Forelimb muscle (tissue), 1 donor: ENCODE measurements around the gene CPM. TPM values are rescaled to one million over a fixed set of nuclear protein-coding genes. Genes with fewer than 3 reads are reported as not detected.
"Not testable (repeated sequence)": the region's sequence is repeated elsewhere in the genome, so short reads cannot be mapped to it uniquely, and the experiment has no call there.

Source experiments
- DNase-seq: peaks from one replicate; pipeline ENCODE4 v3.0.0-alpha.2; 2013; ENCODE audit warnings: low read depth
- polyA plus RNA-seq: library from polyadenylated mRNA; unstranded; fragments of 120-200 nt; gene quantifications from one replicate; pipeline ENCODE4 v1.2.1, GENCODE V29; 2013; ENCODE audit not compliant: insufficient read length

The CPM gene
- polyA plus RNA-seq, 1 donor, result 2.5 TPM

GRCh38 chr12:68827895-68828671 lies 104.9 kb downstream of the CPM start:
- DNase-seq, result no peak

DNA sequence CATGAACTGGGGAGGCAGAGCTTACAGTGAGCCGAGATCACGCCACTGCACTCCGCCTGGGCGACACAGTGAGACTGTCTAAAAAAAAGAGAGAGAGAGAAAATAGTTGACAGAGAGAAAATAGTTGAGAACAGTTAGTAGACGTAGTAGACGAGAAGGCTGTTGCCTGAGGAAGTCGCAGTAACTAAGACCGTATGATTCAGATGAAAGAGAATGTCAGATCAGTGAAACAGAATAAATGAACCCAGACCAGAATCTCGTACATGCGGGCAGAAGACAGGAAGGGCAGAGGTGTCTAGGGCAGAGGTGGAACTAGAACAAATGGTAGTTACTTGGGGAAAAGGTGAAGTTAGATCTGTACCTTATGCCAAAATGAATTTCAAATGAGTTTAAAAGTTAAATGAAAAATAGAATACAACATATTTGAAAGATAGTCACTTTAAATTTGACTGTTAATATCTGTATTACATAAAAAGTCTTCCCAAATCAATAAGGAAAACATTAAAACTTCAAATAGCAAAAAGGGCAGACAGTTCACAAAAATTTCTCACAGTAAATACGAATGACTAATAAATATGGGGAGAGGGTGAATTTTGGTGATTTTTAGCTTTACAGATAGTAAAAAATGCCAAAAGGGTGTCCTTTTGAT lies 107.3 kb downstream of the CPM start:
- DNase-seq, result no peak

DNA sequence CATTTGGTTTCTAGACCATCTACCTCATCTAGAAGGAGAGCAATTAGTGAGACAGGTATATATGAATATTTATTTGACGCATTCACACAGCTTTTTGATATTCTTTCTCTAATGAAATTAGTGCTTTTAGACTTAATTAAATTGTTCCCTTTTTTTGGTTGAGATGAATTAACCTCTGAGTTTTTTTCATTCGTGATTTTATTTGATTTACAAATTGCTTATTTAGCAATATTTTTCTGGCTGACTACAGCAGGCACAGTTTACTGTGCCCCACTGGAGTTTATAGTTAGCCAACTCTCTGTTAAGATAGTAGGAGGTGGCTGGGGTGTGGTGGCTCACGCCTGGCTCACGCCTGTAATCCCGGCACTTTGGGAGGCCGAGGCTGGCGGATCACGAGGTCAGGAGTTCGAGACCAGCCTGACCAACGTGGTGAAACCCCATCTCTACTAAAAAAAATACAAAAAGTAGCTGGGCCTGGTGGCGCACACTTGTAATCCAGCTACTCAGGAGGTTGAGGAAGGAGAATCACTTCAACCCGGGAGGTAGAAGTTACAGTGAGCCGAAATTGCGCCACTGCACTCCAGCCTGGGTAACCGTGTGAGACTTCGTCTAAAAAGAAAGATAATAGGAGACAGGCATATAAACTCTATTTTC lies 108.2 kb downstream of the CPM start:
- DNase-seq, result no peak

- no peak for DNase-seq
These were observed 108.8 kb downstream of the CPM start for GRCh38 chr12:68824131-68824530.

DNA sequence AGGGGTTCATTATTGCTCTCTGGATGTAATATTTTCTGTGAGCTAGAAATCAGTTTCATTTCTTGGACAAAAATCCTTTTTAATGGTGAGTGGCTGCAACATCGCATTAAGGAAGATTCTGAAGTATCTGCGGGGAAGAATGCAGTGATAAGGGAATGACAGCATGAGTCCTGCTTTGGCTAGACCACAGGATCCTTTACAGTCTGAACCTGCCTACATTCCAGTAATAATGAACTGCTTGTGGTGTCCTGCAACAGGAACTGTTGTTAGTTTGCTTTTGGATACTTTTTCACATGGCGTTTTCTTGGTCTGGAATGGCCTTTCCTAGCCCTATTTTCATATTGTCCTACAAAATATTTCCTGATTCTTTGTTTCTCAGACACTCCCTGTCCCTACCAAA lies 109.3 kb downstream of the CPM start:
- no peak for DNase-seq

GRCh38 chr12:68821357-68822188 lies 111.4 kb downstream of the CPM start:
- no peak for DNase-seq

- not testable (repeated sequence) for DNase-seq
These were observed 113.5 kb downstream of the CPM start for GRCh38 chr12:68819481-68819880.

GRCh38 chr12:68815928-68816800 lies 116.8 kb downstream of the CPM start:
- DNase-seq, result no peak

GRCh38 chr12:68815232-68815927 lies 117.6 kb downstream of the CPM start:
- DNase-seq, result no peak

DNA sequence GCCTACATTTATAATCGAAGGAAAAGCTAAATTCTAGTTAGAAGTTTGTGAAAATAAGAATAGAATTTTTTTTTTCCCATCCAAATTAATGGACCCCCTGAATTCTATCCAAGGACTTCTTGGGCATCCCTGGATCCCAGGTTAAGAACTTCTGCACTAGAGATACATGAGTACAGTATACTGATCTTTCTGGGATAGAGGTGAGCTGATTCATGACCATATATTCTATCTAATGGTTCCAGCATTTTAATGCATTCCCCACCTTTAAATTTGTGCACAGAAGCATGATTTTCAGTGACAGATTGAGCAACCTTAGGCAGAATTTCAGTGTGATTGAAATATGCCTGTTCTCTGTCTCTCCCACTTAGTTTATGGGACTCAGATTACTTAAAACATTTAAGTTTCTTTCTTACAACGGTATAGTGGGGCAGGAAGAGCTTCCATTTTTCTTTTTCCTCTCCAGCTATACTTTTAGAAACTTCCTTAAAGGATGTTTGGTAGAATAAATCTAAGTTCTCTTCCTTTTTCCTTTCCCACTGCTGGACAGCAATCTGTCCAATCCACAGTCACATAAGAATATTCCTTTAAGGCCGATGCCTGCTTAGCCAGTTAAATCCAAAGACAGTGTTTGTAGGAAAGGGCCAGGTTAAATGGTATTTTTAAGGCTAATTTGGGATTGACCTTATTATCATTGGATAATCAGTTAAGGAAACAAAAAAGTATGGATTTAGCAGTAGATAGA lies 118.3 kb downstream of the CPM start:
- no peak for DNase-seq

DNA sequence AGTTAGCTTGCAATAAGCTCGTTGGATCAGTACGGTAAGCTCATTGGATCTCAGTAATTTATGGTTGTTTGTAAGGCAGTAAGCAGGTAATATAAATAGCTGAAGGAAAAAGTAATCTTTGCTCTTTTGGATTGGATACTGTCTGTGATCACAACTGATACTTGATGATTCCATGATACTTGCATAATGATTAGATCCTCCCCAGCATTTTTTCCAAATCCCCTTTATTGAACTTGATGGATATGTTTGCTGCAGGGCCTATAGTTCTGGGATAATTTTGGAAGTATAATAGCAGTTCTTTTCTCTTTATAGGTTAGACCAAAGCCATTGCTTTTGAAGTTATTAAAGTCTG lies 119.8 kb downstream of the CPM start:
- DNase-seq, result no peak

GRCh38 chr12:68812553-68813241 lies 120.3 kb downstream of the CPM start:
- no peak for DNase-seq

DNA sequence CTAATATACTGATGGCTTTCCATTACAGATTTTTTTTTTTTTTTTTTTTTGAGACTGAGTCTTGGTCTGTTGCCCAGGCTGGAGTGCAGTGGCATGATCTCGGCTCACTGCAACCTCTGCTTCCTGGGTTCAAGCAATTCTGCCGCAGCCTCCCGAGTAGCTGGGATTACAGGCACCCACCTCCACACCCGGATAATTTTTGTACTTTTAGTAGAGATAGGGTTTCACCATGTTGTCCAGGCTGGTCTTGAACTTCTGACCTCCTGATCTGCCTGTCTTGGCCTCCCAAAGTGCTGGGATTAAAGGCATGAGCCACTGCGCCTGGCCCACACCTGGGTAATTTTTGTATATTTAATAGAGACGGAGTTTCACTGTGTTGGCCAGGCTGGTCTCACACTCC lies 121.4 kb downstream of the CPM start:
- not testable (repeated sequence) for DNase-seq

DNA sequence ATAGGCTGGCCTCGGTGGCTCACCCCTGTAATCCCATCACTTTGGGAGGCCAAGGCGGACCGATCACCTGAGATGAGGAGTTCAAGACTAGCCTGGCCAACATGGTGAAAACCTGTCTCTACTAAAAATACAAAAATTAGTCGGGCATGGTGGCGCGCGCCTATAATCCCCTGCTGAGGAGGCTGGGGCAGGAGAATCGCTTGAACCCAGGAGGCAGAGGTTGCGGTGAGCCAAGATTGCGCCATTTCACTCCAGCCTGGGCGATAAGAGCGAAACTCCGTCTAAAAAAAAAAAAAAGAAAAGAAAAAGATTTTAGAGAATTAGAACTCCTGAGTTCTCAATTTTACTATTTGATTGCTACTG lies 123.0 kb downstream of the CPM start:
- DNase-seq, result not testable (repeated sequence)

GRCh38 chr12:68809190-68810026 lies 123.6 kb downstream of the CPM start:
- no peak for DNase-seq

GRCh38 chr12:68808388-68809189 lies 124.4 kb downstream of the CPM start:
- DNase-seq, result peak; percentile 75
